ENCODE results near the gene DIS3.

GRCh38 chr13:72805676-72806346 lies 24.1 kb upstream of the DIS3 start:
- TF ChIP-seq CTCF (IDR thresholded peaks at IDR 0.05; ENCODE audit: insufficient read depth, low read length, poor library complexity, severe bottlenecking) (no peak), EZH2phosphoT487 (conservative IDR thresholded peaks at IDR 0.05; ENCODE audit: low read length) (no peak)
